HG03520 (cell line): ENCODE results near the gene RPS28.

Experiments
- ATAC-seq: cut with Tn5 transposase; IDR thresholded peaks from one replicate; pipeline ENCODE4 v1.9.1; 2021; ENCODE audit warnings: mild to moderate bottlenecking, moderate library complexity; ENCODE audit not compliant: unreplicated experiment

RPS28 gene

GRCh38 chr19:8370176-8371010 lies 49.1 kb downstream of the RPS28 start:
- no peak for ATAC-seq

GRCh38 chr19:8371011-8371804 lies 49.9 kb downstream of the RPS28 start:
- no peak for ATAC-seq
